HEK293 (cell line): ENCODE measurements around the gene GPX4.

Source experiments
- BCL6B ChIP-seq: fragments of 450-650 bp; formaldehyde crosslinking; IDR thresholded peaks from 2 replicates; pipeline ENCODE4 v1.5.1; 2017; ENCODE audit warnings: missing biosample characterization, missing genetic modification characterization
- FEZF1 ChIP-seq: fragments of 450-650 bp; formaldehyde crosslinking; IDR thresholded peaks from 2 replicates; pipeline ENCODE4 v1.5.1; 2016; ENCODE audit warnings: missing biosample characterization, missing genetic modification characterization
- IKZF3 ChIP-seq: fragments of 450-650 bp; IDR thresholded peaks from 2 replicates; pipeline ENCODE4 v1.5.0; 2018; ENCODE audit warnings: missing biosample characterization, mild to moderate bottlenecking, missing genetic modification characterization, moderate library complexity
- INSM2 ChIP-seq: fragments of 450-650 bp; formaldehyde crosslinking; IDR thresholded peaks from 2 replicates; pipeline ENCODE4 v1.5.1; 2016; ENCODE audit warnings: missing biosample characterization, missing genetic modification characterization
- PATZ1 ChIP-seq: fragments of 450-650 bp; formaldehyde crosslinking; IDR thresholded peaks from 2 replicates; pipeline ENCODE4 v1.5.1; 2016; ENCODE audit warnings: missing biosample characterization, missing genetic modification characterization
- PRDM1 ChIP-seq: fragments of 450-650 bp; formaldehyde crosslinking; IDR thresholded peaks from 2 replicates; pipeline ENCODE4; 2016; ENCODE audit warnings: missing biosample characterization, missing genetic modification characterization
- RBAK ChIP-seq: fragments of 450-650 bp; formaldehyde crosslinking; IDR thresholded peaks from 2 replicates; pipeline ENCODE4 v1.5.1; 2016; ENCODE audit warnings: missing biosample characterization, missing genetic modification characterization
- SCRT1 ChIP-seq: fragments of 450-650 bp; formaldehyde crosslinking; IDR thresholded peaks from 2 replicates; pipeline ENCODE4 v1.5.1; 2016; ENCODE audit warnings: missing biosample characterization, missing genetic modification characterization, borderline replicate concordance
- TRIM28 ChIP-seq: IDR thresholded peaks from 2 replicates; pipeline ENCODE4 v1.6.1; 2011; ENCODE audit warnings: low read length, control low read depth, borderline replicate concordance
- ZBTB8A ChIP-seq: fragments of 450-650 bp; formaldehyde crosslinking; IDR thresholded peaks from 2 replicates; pipeline ENCODE4 v1.5.1; 2016; ENCODE audit warnings: missing biosample characterization, missing genetic modification characterization
- ZNF132 ChIP-seq: fragments of 450-650 bp; formaldehyde crosslinking; IDR thresholded peaks from 2 replicates; pipeline ENCODE4 v1.5.1; 2017; ENCODE audit warnings: missing biosample characterization, missing genetic modification characterization, borderline replicate concordance
- ZNF2 ChIP-seq: fragments of 450-650 bp; formaldehyde crosslinking; IDR thresholded peaks from 2 replicates; pipeline ENCODE4 v1.5.1; 2016; ENCODE audit warnings: missing biosample characterization, missing genetic modification characterization
- ZNF202 ChIP-seq: fragments of 450-650 bp; formaldehyde crosslinking; IDR thresholded peaks from 2 replicates; pipeline ENCODE4 v1.5.1; 2016; ENCODE audit warnings: missing biosample characterization, missing genetic modification characterization, borderline replicate concordance
- ZNF280D ChIP-seq: fragments of 450-650 bp; formaldehyde crosslinking; IDR thresholded peaks from 2 replicates; pipeline ENCODE4 v1.5.1; 2016; ENCODE audit warnings: missing biosample characterization, missing genetic modification characterization
- ZNF324 ChIP-seq: fragments of 450-650 bp; formaldehyde crosslinking; IDR thresholded peaks from 2 replicates; pipeline ENCODE4 v1.5.1; 2016; ENCODE audit warnings: missing biosample characterization, missing genetic modification characterization
- ZNF362 ChIP-seq: fragments of 450-650 bp; formaldehyde crosslinking; IDR thresholded peaks from 2 replicates; pipeline ENCODE4 v1.5.1; 2016; ENCODE audit warnings: missing biosample characterization, missing genetic modification characterization
- ZNF37A ChIP-seq: fragments of 450-650 bp; IDR thresholded peaks from 2 replicates; pipeline ENCODE4 v1.5.1; 2018; ENCODE audit warnings: missing biosample characterization, missing genetic modification characterization
- ZNF423 ChIP-seq: fragments of 450-650 bp; formaldehyde crosslinking; IDR thresholded peaks from 2 replicates; pipeline ENCODE4 v1.5.1; 2016; ENCODE audit warnings: missing biosample characterization, missing genetic modification characterization
- ZNF510 ChIP-seq: fragments of 450-650 bp; formaldehyde crosslinking; IDR thresholded peaks from 2 replicates; pipeline ENCODE4 v1.5.1; 2018; ENCODE audit warnings: mild to moderate bottlenecking, missing genetic modification characterization, missing biosample characterization; ENCODE audit not compliant: insufficient replicate concordance
- ZNF544 ChIP-seq: fragments of 450-650 bp; formaldehyde crosslinking; IDR thresholded peaks from 2 replicates; pipeline ENCODE4 v1.5.0; 2017; ENCODE audit warnings: missing biosample characterization, missing genetic modification characterization
- ZNF654 ChIP-seq: fragments of 450-650 bp; formaldehyde crosslinking; IDR thresholded peaks from 2 replicates; pipeline ENCODE4 v1.5.1; 2016; ENCODE audit warnings: low read depth, missing biosample characterization, missing genetic modification characterization
- TF ChIP-seq, protein P1 (sequence below): fragments of 450-650 bp; IDR thresholded peaks from 2 replicates; pipeline ENCODE4 v1.5.1; 2018; ENCODE audit warnings: missing biosample characterization, missing genetic modification characterization
- TF ChIP-seq, protein P2 (sequence below): fragments of 450-650 bp; formaldehyde crosslinking; IDR thresholded peaks from 2 replicates; pipeline ENCODE4 v1.5.1; 2016; ENCODE audit warnings: missing biosample characterization, missing genetic modification characterization
- TF ChIP-seq, protein P3 (sequence below): fragments of 450-650 bp; formaldehyde crosslinking; optimal IDR thresholded peaks from 2 replicates; pipeline ENCODE3; 2016; ENCODE audit warnings: missing biosample characterization, mild to moderate bottlenecking, missing genetic modification characterization

Gene GPX4

DNA sequence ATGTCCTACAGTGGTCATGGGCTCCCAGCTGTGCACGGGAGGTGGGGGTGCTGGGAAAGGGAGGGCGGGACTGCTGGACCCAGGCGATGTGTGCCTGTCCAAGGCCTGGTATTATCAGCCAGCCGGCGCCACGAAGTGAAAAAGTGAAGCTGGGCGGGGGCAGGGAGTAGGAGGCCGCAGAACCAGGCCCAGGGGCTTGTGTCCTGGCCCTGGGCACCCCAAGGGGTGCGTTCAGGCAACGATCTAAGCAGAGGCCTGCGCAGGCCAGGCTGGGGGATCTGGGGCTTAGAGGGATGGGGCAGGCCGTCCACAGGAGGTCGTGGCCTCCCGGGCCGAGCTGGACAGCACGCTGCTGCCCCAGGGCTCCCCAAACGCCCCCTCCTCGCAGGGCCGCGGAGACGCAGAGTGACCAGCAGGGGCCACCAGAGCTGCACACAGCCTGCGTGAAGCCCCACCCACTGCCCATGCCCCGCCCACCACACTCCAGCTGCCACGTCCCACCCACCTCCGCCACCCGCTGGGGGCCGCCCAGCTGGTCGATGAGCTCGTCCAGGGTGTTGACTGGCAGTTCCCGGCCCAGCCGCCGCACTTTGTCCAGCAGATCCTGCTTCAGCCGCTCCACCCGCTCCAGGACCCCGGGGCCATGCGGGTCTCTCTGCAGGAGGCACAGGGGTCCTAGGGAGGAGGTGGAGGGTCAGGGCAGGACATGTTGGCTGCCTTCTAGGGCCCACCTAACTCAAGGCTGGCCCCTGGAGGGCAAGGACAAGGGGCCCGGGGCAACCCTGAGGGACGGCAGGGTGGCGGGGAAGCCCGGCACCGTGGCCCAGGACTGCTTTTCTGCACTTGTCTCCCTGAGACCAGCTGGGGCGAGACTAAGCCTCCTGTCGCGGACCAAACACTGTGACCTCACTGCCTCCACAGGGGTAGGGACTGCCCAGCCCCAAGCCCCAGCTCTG is 9.5 kb downstream of the GPX4 start (continued):
- TF ChIP-seq, protein P1, sequence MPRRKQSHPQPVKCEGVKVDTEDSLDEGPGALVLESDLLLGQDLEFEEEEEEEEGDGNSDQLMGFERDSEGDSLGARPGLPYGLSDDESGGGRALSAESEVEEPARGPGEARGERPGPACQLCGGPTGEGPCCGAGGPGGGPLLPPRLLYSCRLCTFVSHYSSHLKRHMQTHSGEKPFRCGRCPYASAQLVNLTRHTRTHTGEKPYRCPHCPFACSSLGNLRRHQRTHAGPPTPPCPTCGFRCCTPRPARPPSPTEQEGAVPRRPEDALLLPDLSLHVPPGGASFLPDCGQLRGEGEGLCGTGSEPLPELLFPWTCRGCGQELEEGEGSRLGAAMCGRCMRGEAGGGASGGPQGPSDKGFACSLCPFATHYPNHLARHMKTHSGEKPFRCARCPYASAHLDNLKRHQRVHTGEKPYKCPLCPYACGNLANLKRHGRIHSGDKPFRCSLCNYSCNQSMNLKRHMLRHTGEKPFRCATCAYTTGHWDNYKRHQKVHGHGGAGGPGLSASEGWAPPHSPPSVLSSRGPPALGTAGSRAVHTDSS: no peak
- TF ChIP-seq PATZ1 (tag by site-specific recombination) (peak; percentile 96), ZNF654 (tag by site-specific recombination) (peak; percentile 64), RBAK (tag by site-specific recombination) (no peak), ZNF132 (tag by site-specific recombination) (no peak), ZNF544 (tag by site-specific recombination) (no peak), ZNF362 (tag by site-specific recombination) (no peak), INSM2 (tag by site-specific recombination) (peak; percentile 50; the same call in 1 of the 2 replicates), ZNF324 (tag by site-specific recombination) (0 out of 2 replicates have a peak, but pooled peaks have one; percentile 40), ZNF37A (tag by site-specific recombination) (no peak), TRIM28 (no peak), ZNF510 (tag by site-specific recombination) (no peak), SCRT1 (tag by site-specific recombination) (no peak), FEZF1 (no peak), ZBTB8A (tag by site-specific recombination) (peak; percentile 28; the same call in 1 of the 2 replicates), ZNF423 (tag by site-specific recombination) (peak; percentile 36; the same call in 1 of the 2 replicates), PRDM1 (tag by site-specific recombination) (no peak), BCL6B (tag by site-specific recombination) (no peak), ZNF280D (tag by site-specific recombination) (no peak), ZNF2 (tag by site-specific recombination) (no peak; the same call in 1 of the 2 replicates), IKZF3 (tag by site-specific recombination) (peak; percentile 52; the same call in 1 of the 2 replicates), ZNF202 (tag by site-specific recombination) (no peak)
- TF ChIP-seq, protein P2, sequence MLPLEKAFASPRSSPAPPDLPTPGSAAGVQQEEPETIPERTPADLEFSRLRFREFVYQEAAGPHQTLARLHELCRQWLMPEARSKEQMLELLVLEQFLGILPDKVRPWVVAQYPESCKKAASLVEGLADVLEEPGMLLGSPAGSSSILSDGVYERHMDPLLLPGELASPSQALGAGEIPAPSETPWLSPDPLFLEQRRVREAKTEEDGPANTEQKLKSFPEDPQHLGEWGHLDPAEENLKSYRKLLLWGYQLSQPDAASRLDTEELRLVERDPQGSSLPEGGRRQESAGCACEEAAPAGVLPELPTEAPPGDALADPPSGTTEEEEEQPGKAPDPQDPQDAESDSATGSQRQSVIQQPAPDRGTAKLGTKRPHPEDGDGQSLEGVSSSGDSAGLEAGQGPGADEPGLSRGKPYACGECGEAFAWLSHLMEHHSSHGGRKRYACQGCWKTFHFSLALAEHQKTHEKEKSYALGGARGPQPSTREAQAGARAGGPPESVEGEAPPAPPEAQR (tag by site-specific recombination): no peak
- TF ChIP-seq, protein P3, sequence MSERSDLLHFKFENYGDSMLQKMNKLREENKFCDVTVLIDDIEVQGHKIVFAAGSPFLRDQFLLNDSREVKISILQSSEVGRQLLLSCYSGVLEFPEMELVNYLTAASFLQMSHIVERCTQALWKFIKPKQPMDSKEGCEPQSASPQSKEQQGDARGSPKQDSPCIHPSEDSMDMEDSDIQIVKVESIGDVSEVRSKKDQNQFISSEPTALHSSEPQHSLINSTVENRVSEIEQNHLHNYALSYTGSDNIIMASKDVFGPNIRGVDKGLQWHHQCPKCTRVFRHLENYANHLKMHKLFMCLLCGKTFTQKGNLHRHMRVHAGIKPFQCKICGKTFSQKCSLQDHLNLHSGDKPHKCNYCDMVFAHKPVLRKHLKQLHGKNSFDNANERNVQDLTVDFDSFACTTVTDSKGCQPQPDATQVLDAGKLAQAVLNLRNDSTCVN (tag by site-specific recombination): peak; percentile 29
